Astrocyte (in vitro differentiated cells and primary cell): Measurements from ENCODE around the gene TANGO2.

Source experiments
- CTCF ChIP-seq: IDR thresholded peaks from 2 replicates; pipeline ENCODE4 v1.5.1; 2011; ENCODE audit warnings: low read depth, mild to moderate bottlenecking, inconsistent platforms, low read length, moderate library complexity; ENCODE audit not compliant: insufficient read depth
- EZH2 ChIP-seq: IDR thresholded peaks from 2 replicates; pipeline ENCODE4 v1.6.1; 2012; ENCODE audit warnings: mild to moderate bottlenecking, low read length, inconsistent platforms; ENCODE audit not compliant: insufficient read depth

- TF ChIP-seq EZH2 (no peak), CTCF (no peak)
These were observed 22.5 kb upstream of the TANGO2 start for GRCh38 chr22:19998232-19998951.
